ENCODE data around the gene FLAD1. TPM values are rescaled to one million over a fixed set of nuclear protein-coding genes. Genes with fewer than 3 reads are reported as not detected.

Gene FLAD1
- total RNA-seq, 2 experiments from 2014 or later: 16.7 to 19.4 TPM

DNA sequence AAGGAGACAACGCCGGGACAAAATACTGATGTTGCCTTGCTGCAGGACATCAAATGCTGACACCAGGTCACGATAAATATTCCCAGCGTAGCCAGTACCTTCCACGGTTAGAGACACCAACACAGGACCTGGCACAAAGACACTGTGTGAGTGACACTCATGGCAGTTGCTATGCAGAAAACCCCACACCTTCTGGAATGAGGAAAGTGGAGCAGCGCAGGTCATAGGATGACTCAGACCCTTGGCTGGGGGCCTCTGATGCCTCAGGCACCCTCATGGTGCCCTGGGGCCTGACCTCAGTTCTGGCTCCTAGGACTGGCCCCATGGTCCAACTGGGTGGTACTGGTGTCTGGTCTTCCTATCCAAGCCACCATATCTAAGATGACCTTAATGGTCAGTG lies 43.4 kb downstream of the FLAD1 start:
- no peak for DNase-seq
- TF ChIP-seq, protein P1, sequence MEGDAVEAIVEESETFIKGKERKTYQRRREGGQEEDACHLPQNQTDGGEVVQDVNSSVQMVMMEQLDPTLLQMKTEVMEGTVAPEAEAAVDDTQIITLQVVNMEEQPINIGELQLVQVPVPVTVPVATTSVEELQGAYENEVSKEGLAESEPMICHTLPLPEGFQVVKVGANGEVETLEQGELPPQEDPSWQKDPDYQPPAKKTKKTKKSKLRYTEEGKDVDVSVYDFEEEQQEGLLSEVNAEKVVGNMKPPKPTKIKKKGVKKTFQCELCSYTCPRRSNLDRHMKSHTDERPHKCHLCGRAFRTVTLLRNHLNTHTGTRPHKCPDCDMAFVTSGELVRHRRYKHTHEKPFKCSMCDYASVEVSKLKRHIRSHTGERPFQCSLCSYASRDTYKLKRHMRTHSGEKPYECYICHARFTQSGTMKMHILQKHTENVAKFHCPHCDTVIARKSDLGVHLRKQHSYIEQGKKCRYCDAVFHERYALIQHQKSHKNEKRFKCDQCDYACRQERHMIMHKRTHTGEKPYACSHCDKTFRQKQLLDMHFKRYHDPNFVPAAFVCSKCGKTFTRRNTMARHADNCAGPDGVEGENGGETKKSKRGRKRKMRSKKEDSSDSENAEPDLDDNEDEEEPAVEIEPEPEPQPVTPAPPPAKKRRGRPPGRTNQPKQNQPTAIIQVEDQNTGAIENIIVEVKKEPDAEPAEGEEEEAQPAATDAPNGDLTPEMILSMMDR (IDR thresholded peaks at IDR 0.05): no peak
- no peak overlapping the region for H3K27ac Mint-ChIP-seq
- H3K27me3 Mint-ChIP-seq: no peaks in the 10 kb centered on the region
- no peaks in the 10 kb centered on the region for H3K36me3 Mint-ChIP-seq (ENCODE audit: low read depth)
- ATAC-seq (ENCODE audit: poor library complexity): no peak
- ChIA-PET CTCF (no interaction called here), POLR2A (no interaction called here)
- H3K4me1 Mint-ChIP-seq (ENCODE audit: low read depth): peaks cover 9% of the 10 kb centered on the region
- no peak overlapping the region for H3K4me3 ChIP-seq (ENCODE audit: low read length)
- no peaks in the 10 kb centered on the region for H3K27me3 ChIP-seq (ENCODE audit: control insufficient read depth in 1 of 2, insufficient read depth in 2 of 2, low read length in 2 of 2)
- intact Hi-C loops (cut with DNase I, micrococcal nuclease): loop anchor here in 1 of 2 experiments (10.0 kb wide), 1 partner anchor 362 kb away; no protein-coding TSS in a partner anchor
- H3K4me1 ChIP-seq (ENCODE audit: insufficient read depth, low read length): peaks cover 6% of the 10 kb centered on the region
- no peak overlapping the region for H3K4me3 Mint-ChIP-seq
- H3K9me3 Mint-ChIP-seq: no peaks in the 10 kb centered on the region
- no peak overlapping the region for H3K27ac ChIP-seq (ENCODE audit: low read depth in 1 of 2, low read length in 2 of 2)
- no peaks in the 10 kb centered on the region for H3K36me3 ChIP-seq (ENCODE audit: insufficient read depth, low read length)
- H3K9me3 ChIP-seq (ENCODE audit: control insufficient read depth in 1 of 2, insufficient read depth in 1 of 2, low read length in 2 of 2): no peaks in the 10 kb centered on the region

DNA sequence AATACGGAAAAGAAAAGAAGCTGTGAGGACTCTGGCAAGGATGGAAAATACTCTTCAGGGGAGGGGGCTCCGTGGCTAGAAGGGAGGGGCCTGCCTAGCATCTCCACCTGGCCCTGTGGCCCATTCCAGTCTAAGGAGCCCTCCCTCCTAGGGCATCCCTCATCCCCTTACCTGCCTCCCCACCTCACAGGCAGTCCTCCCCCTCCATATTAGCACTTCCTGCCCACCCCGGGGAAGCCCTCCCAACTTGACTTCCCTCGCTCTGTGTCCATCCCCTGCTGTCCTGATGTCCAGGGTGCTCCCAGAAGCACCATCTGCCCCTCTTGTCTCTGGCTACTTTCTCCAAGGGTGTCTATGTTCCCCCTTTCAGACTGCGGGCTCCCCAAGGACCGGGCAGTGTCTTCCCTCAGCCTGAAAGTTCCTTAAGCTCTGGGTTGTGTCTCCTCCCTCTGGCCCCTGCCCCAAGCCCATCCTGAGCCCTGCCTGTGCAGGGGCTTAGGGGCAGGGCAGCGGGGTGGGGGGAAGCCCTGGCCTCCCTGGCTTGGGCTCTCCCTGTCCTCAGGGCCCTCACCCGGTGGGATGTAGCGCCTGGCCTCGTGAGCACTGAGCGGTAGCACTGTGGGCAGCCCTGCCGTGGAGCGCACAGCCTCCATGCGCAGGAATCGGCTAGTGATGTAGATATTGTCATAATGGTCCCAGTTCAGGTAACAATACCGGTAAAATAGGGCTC lies 46.5 kb downstream of the FLAD1 start:
- Mint-ChIP-seq H3K27ac (no peak overlapping the region), H3K9me3 (no peaks in the 10 kb centered on the region), H3K4me3 (no peak overlapping the region), H3K27me3 (no peaks in the 10 kb centered on the region), H3K36me3 (ENCODE audit: low read depth) (no peaks in the 10 kb centered on the region), H3K4me1 (ENCODE audit: low read depth) (no peaks in the 10 kb centered on the region)
- Histone ChIP-seq H3K36me3 (ENCODE audit: insufficient read depth, low read length) (no peaks in the 10 kb centered on the region), H3K27ac (ENCODE audit: low read depth in 1 of 2, low read length in 2 of 2) (no peak overlapping the region), H3K27me3 (ENCODE audit: control insufficient read depth in 1 of 2, insufficient read depth in 2 of 2, low read length in 2 of 2) (no peaks in the 10 kb centered on the region), H3K4me1 (ENCODE audit: insufficient read depth, low read length) (no peaks in the 10 kb centered on the region), H3K9me3 (ENCODE audit: control insufficient read depth in 1 of 2, insufficient read depth in 1 of 2, low read length in 2 of 2) (no peaks in the 10 kb centered on the region), H3K4me3 (ENCODE audit: low read length) (no peak overlapping the region)
- intact Hi-C loops (cut with DNase I, micrococcal nuclease): loop anchor here in 1 of 2 experiments (10.0 kb wide), 2 partner anchors 125 to 365 kb away; no protein-coding TSS in a partner anchor
- ChIA-PET CTCF (no interaction called here), POLR2A (no interaction called here)
- TF ChIP-seq, protein P1 (IDR thresholded peaks at IDR 0.05): no peak
- DNase-seq: no peak
- no peak for ATAC-seq (ENCODE audit: poor library complexity)

DNA sequence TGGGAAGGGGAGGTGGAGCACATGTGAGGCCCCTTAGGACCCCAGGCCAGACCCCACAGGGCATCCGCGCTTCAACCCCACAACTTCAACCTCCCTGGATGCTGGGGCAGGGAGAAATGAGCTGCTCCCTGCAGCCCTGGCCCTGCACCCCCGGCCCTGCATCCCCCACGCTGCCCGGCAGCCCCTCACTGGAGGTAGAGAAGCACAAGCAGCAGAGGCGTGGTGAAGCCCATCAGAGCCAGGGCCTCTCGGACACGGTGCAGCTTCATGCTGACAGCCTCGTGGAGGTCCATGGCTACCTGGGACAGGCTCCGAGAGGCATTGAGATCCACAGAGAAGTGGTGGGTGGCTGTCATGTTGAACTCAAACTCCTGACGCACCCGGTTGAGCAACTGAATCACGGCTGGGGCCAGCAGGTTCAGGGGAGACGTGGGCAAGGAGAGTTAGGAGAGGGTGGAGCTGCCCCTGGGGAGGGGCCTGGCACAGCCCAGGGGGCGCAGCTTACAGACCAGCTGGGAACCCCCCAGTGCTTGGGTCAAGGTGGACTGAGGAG lies 47.2 kb downstream of the FLAD1 start:
- CTCF ChIA-PET: no interaction called here

More for the DNA sequence above, 47.2 kb downstream of the FLAD1 start:
- no peak overlapping the region for H3K27ac ChIP-seq (ENCODE audit: low read depth in 1 of 2, low read length in 2 of 2)
- H3K27me3 ChIP-seq (ENCODE audit: control insufficient read depth in 1 of 2, insufficient read depth in 2 of 2, low read length in 2 of 2): no peaks in the 10 kb centered on the region
- no peaks in the 10 kb centered on the region for H3K4me1 ChIP-seq (ENCODE audit: insufficient read depth, low read length)
- no peak overlapping the region for H3K4me3 Mint-ChIP-seq
- POLR2A ChIA-PET: no interaction called here
- H3K27ac Mint-ChIP-seq: no peak overlapping the region
- no peaks in the 10 kb centered on the region for H3K9me3 ChIP-seq (ENCODE audit: control insufficient read depth in 1 of 2, insufficient read depth in 1 of 2, low read length in 2 of 2)
- H3K4me1 Mint-ChIP-seq (ENCODE audit: low read depth): no peaks in the 10 kb centered on the region
- no peak for DNase-seq
- no peak overlapping the region for H3K4me3 ChIP-seq (ENCODE audit: low read length)
- no peaks in the 10 kb centered on the region for H3K9me3 Mint-ChIP-seq
- ATAC-seq (ENCODE audit: poor library complexity): no peak
- H3K27me3 Mint-ChIP-seq: no peaks in the 10 kb centered on the region
- TF ChIP-seq, protein P1 (IDR thresholded peaks at IDR 0.05): no peak
- no peaks in the 10 kb centered on the region for H3K36me3 ChIP-seq (ENCODE audit: insufficient read depth, low read length)
- no peaks in the 10 kb centered on the region for H3K36me3 Mint-ChIP-seq (ENCODE audit: low read depth)
- intact Hi-C loops (cut with DNase I, micrococcal nuclease): loop anchor here in 1 of 2 experiments (10.0 kb wide), 1 partner anchor 124 kb away; no protein-coding TSS in a partner anchor

Data from CD4-positive, alpha-beta T cell (primary cell).